ENCODE measurements around the gene XPNPEP3. TPM values are rescaled to one million over a fixed set of nuclear protein-coding genes. Genes with fewer than 3 reads are reported as not detected.

XPNPEP3 gene
- total and polyA plus RNA-seq, 2 donors (not counting 3 experiments of a cell fraction or from before 2014, with no cell fraction given), result 12.3 to 21.2 TPM

- Histone ChIP-seq H2AFZ (ENCODE audit: low read depth, low read length) (no peak overlapping the region), H3K79me2 (ENCODE audit: control insufficient read depth, insufficient read depth, low read length) (no peaks in the 10 kb centered on the region), H3K4me2 (ENCODE audit: insufficient read depth, low read length) (no peak overlapping the region), H3K27ac (ENCODE audit: insufficient read depth, low read depth, low read length) (no peak overlapping the region), H3K27me3 (ENCODE audit: control insufficient read depth in 2 of 2, insufficient read depth in 2 of 2, low read length in 2 of 2) (no peaks in the 10 kb centered on the region), H3K36me3 (ENCODE audit: control insufficient read depth in 2 of 2, extremely low read depth in 1 of 2, insufficient read depth in 2 of 2, low read length in 2 of 2) (peaks cover 0 to 4% of the 10 kb centered on the region in 2 experiments), H3K4me1 (ENCODE audit: control insufficient read depth, extremely low read depth, insufficient read depth, low read length) (no peaks in the 10 kb centered on the region), H3K9me3 (replicated peaks; ENCODE audit: control insufficient read depth, insufficient read depth, low read length) (no peaks in the 10 kb centered on the region), H3K9ac (replicated peaks; ENCODE audit: extremely low read depth, insufficient read depth, low read length) (no peak overlapping the region), H3K9me1 (replicated peaks; ENCODE audit: control insufficient read depth, extremely low read depth, insufficient read depth, low read length) (no peaks in the 10 kb centered on the region), H3K4me3 (replicated peaks in 1 of 3; ENCODE audit: insufficient read depth in 1 of 3, low read depth in 1 of 3, low read length in 3 of 3) (no peak overlapping the region), H4K20me1 (replicated peaks; ENCODE audit: control insufficient read depth, extremely low read depth, insufficient read depth, low read length) (no peaks in the 10 kb centered on the region)
- CTCF ChIA-PET, result interaction anchor here (1.0 to 2.1 kb wide), 4 partner anchors 9 to 45 kb away, joined by 3 to 8 read pairs (median 7); no protein-coding TSS in a partner anchor
- no peak for FAIRE-seq
- TF ChIP-seq POLR2AphosphoS5 (IDR thresholded peaks at IDR 0.05; ENCODE audit: insufficient read depth, low read depth, low read length) (no peak), GATA2 (IDR thresholded peaks at IDR 0.05; ENCODE audit: insufficient read depth, insufficient read length, low read depth, low read length) (no peak), CTCF (IDR thresholded peaks at IDR 0.05; ENCODE audit: extremely low read depth in 1 of 2, insufficient read depth in 1 of 2, low read depth in 1 of 2, low read length in 2 of 2) (no peak), MYC (IDR thresholded peaks at IDR 0.05; ENCODE audit: low read depth, low read length) (no peak)
- dilution Hi-C loops (cut with MboI; ENCODE audit: extremely low pct_ligation_motif_present, low sequenced_read_pairs) (no loop called here), intact Hi-C loops (cut with micrococcal nuclease) (no loop called here)
- POLR2A ChIA-PET, result no interaction called here
- BruUV-seq (replicated peaks), result no TSS peak
- DNase-seq (ENCODE audit: low read depth, low spot score), result no peak
Observed at GRCh38 chr22:40877488-40877887, 20.5 kb downstream of the XPNPEP3 start.

DNA sequence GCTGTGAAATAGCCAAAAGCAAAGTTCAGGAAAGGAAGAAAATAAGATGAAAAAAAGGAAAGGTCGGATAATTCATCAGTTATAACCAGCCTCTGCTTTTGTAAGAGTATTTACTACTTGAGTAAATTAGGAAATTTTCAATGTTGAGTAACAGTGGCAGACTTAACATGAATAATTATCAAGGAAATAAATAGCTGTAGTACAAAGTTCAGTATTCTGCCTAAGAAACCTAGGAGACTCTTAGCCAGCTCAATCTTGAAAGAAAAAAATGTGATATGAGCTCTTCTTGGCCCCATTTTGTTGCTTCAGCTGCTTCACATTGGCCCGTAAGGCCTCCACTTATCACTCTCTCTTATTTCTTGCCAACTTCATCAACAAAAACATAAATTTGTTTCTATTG is 22.0 kb downstream of the XPNPEP3 start:
- no peaks in the 10 kb centered on the region for H3K27me3 ChIP-seq (ENCODE audit: control insufficient read depth in 2 of 2, insufficient read depth in 2 of 2, low read length in 2 of 2)
- H4K20me1 ChIP-seq (replicated peaks; ENCODE audit: control insufficient read depth, extremely low read depth, insufficient read depth, low read length), result no peaks in the 10 kb centered on the region
- no peak for DNase-seq (ENCODE audit: low read depth, low spot score)
- FAIRE-seq, result no peak
- BruUV-seq (replicated peaks), result no TSS peak
- no peak overlapping the region for H3K27ac ChIP-seq (ENCODE audit: insufficient read depth, low read depth, low read length)
- H3K79me2 ChIP-seq (ENCODE audit: control insufficient read depth, insufficient read depth, low read length), result no peaks in the 10 kb centered on the region
- H3K9me3 ChIP-seq (replicated peaks; ENCODE audit: control insufficient read depth, insufficient read depth, low read length), result no peaks in the 10 kb centered on the region
- peaks cover 0 to 4% of the 10 kb centered on the region in 2 experiments for H3K36me3 ChIP-seq (ENCODE audit: control insufficient read depth in 2 of 2, extremely low read depth in 1 of 2, insufficient read depth in 2 of 2, low read length in 2 of 2)
- TF ChIP-seq CTCF (IDR thresholded peaks at IDR 0.05; ENCODE audit: extremely low read depth in 1 of 2, insufficient read depth in 1 of 2, low read depth in 1 of 2, low read length in 2 of 2), result no peak
- TF ChIP-seq MAX (IDR thresholded peaks at IDR 0.05; ENCODE audit: insufficient read depth, insufficient read length), result no peak
- no peak for TF ChIP-seq MYC (IDR thresholded peaks at IDR 0.05; ENCODE audit: low read depth, low read length)
- TF ChIP-seq POLR2AphosphoS5 (IDR thresholded peaks at IDR 0.05; ENCODE audit: insufficient read depth, low read depth, low read length), result no peak
- TF ChIP-seq JUN (IDR thresholded peaks at IDR 0.05; ENCODE audit: borderline replicate concordance, insufficient read depth, insufficient read length, low read depth), result no peak
- no peak for TF ChIP-seq EZH2 (IDR thresholded peaks at IDR 0.05; ENCODE audit: borderline replicate concordance, low read depth, low read length, severe bottlenecking)
- no peak for TF ChIP-seq GATA2 (IDR thresholded peaks at IDR 0.05; ENCODE audit: insufficient read depth, insufficient read length, low read depth, low read length)
- no peak for TF ChIP-seq POLR2A (IDR thresholded peaks at IDR 0.05; ENCODE audit: low read depth, low read length)
- no peak for TF ChIP-seq FOS (IDR thresholded peaks at IDR 0.05; ENCODE audit: borderline replicate concordance, insufficient read depth, low read length)
- H3K4me3 ChIP-seq (replicated peaks in 1 of 3; ENCODE audit: insufficient read depth in 1 of 3, low read depth in 1 of 3, low read length in 3 of 3), result no peak overlapping the region
- H3K4me2 ChIP-seq (ENCODE audit: insufficient read depth, low read length), result no peak overlapping the region
- POLR2A ChIA-PET, result no interaction called here
- no peaks in the 10 kb centered on the region for H3K9me1 ChIP-seq (replicated peaks; ENCODE audit: control insufficient read depth, extremely low read depth, insufficient read depth, low read length)
- dilution Hi-C loops (cut with MboI; ENCODE audit: extremely low pct_ligation_motif_present, low sequenced_read_pairs), result no loop called here
- no peaks in the 10 kb centered on the region for H3K4me1 ChIP-seq (ENCODE audit: control insufficient read depth, extremely low read depth, insufficient read depth, low read length)
- H3K9ac ChIP-seq (replicated peaks; ENCODE audit: extremely low read depth, insufficient read depth, low read length), result no peak overlapping the region
- intact Hi-C loops (cut with micrococcal nuclease), result no loop called here
- CTCF ChIA-PET, result interaction anchor here (0.8 kb wide), 1 partner anchor 9 kb away, joined by 3 read pairs; no protein-coding TSS in a partner anchor
- no peak overlapping the region for H2AFZ ChIP-seq (ENCODE audit: low read depth, low read length)
